Bronchial epithelial cell (primary cell): ENCODE results near the gene THADA. TPM values are rescaled to one million over a fixed set of nuclear protein-coding genes. Genes with fewer than 3 reads are reported as not detected.
"Not testable (repeated sequence)": the region's sequence is repeated elsewhere in the genome, so short reads cannot be mapped to it uniquely, and the experiment has no call there.

Source experiments
- DNase-seq: peaks from one replicate; pipeline ENCODE4 v3.0.0-alpha.2; 2010; ENCODE audit warnings: low read depth
- FAIRE-seq: peaks from 2 replicates; lab custom pipeline; 2011; peaks lifted over from hg19 to GRCh38; lab: Jason Lieb, UNC
- H3K27me3 ChIP-seq: 2 replicates; pipeline ENCODE4 v1.5.1; 2011; ENCODE audit warnings: low read length; ENCODE audit not compliant: control insufficient read depth, insufficient read depth
- H3K36me3 ChIP-seq: 2 replicates; pipeline ENCODE4 v1.5.1; 2011; ENCODE audit warnings: low read length; ENCODE audit not compliant: control insufficient read depth, insufficient read depth
- H3K4me3 ChIP-seq: 2 replicates; pipeline ENCODE4 v1.5.1; 2011; ENCODE audit warnings: mild to moderate bottlenecking, low read depth, low read length, control low read depth
- total RNA-seq: library from RNA; depleted of rRNA; stranded (reverse); fragments of >200 nt; gene quantifications from 2 replicates; pipeline ENCODE4 v1.2.1, GENCODE V29; 2014
- TF ChIP-seq, protein P1 (sequence below): IDR thresholded peaks from 2 replicates; pipeline ENCODE4 v1.5.1; 2011; ENCODE audit warnings: mild to moderate bottlenecking, moderate library complexity, low read length, control low read depth, inconsistent platforms; ENCODE audit not compliant: insufficient read depth, severe bottlenecking

The THADA gene
- total RNA-seq, 1 donor from 2014 or later, result 25.8 TPM

DNA sequence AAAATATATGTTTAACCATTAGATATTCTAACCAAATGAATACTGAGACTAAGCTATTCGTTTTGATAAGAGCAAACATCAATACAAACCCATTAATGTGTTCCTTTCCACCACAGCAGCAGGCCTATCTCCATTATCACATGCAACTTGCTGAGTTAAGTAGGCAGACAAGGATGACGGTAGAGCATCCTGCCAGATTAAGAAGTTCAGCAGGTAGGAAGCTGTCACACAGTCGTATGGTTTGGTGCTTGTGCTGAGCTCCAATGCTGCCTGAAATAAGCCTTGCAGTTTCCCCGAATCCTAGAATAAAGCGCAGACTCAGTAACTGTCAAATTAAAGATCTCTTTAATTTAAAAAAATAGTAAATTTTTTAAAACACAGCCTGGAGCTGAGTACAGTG is 39.6 kb downstream of the THADA start:
- TF ChIP-seq, protein P1, sequence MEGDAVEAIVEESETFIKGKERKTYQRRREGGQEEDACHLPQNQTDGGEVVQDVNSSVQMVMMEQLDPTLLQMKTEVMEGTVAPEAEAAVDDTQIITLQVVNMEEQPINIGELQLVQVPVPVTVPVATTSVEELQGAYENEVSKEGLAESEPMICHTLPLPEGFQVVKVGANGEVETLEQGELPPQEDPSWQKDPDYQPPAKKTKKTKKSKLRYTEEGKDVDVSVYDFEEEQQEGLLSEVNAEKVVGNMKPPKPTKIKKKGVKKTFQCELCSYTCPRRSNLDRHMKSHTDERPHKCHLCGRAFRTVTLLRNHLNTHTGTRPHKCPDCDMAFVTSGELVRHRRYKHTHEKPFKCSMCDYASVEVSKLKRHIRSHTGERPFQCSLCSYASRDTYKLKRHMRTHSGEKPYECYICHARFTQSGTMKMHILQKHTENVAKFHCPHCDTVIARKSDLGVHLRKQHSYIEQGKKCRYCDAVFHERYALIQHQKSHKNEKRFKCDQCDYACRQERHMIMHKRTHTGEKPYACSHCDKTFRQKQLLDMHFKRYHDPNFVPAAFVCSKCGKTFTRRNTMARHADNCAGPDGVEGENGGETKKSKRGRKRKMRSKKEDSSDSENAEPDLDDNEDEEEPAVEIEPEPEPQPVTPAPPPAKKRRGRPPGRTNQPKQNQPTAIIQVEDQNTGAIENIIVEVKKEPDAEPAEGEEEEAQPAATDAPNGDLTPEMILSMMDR, result no peak
- peaks cover 9% of the 10 kb centered on the region for H3K36me3 ChIP-seq
- DNase-seq, result no peak
- H3K27me3 ChIP-seq, result no peaks in the 10 kb centered on the region
- no peak for FAIRE-seq
- H3K4me3 ChIP-seq, result no peak overlapping the region

DNA sequence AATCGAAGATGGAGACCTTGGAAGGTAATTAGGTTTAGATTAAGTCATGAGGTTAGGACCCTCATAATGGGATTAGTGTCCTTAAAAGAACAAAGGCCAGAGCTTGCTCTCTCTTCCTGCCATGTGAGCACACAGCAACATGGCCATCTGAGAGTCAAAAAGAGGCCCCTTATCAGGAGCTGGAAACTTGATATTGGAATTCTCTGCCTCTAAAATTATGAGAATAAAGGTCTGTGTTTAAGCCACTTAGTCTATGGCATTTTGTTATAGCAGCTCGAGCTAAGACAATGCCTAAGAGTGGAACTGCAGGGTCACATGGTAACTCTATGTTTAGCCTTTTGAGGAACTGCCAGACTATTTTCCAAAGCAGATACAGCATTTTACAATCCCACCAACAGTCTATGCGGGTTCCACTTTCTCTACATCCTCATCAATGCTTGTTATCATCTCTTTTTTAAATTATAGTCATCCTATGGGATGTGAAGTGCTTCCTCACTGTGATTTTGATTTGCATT is 42.4 kb downstream of the THADA start:
- peaks cover 6% of the 10 kb centered on the region for H3K36me3 ChIP-seq
- DNase-seq (no peak), FAIRE-seq (no peak)
- no peak overlapping the region for H3K4me3 ChIP-seq
- H3K27me3 ChIP-seq, result no peaks in the 10 kb centered on the region
- TF ChIP-seq, protein P1, result no peak

DNA sequence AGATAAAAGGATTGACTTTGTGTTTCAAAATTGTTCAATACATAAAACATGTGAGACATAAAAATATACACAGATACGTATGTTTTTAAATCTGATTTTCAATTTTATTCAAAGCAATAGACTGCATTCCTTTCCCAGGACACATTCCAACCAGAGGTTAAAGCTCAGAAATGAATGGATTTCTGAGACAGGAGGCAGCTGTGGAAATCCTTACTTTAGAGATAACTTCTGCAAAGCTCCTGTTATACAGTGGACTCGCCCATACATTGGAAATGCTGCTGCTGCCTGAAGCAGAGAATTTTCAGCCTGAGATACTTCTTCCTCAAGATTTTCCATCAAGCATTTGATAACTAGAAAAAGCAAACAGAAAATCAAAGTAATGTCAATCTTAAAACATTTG is 43.8 kb downstream of the THADA start:
- no peaks in the 10 kb centered on the region for H3K27me3 ChIP-seq
- H3K4me3 ChIP-seq, result no peak overlapping the region
- H3K36me3 ChIP-seq, result peaks cover 6% of the 10 kb centered on the region
- DNase-seq (no peak), FAIRE-seq (no peak)
- TF ChIP-seq, protein P1, result no peak

DNA sequence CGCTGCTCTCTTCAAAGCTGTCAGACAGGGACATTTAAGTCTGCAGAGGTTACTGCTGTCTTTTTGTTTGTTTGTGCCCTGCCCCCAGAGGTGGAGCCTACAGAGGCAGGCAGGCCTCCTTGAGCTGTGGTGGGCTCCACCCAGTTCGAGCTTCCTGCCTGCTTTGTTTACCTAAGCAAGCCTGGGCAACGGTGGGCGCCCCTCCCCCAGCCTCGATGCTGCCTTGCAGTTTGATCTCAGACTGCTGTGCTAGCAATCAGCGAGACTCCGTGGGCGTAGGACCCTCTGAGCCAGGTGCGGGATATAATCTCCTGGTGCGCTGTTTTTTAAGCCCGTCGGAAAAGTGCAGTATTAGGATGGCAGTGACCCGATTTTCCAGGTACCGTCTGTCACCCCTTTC is 47.5 kb downstream of the THADA start:
- H3K27me3 ChIP-seq, FAIRE-seq, H3K36me3 ChIP-seq, DNase-seq, H3K4me3 ChIP-seq: not testable (repeated sequence)

DNA sequence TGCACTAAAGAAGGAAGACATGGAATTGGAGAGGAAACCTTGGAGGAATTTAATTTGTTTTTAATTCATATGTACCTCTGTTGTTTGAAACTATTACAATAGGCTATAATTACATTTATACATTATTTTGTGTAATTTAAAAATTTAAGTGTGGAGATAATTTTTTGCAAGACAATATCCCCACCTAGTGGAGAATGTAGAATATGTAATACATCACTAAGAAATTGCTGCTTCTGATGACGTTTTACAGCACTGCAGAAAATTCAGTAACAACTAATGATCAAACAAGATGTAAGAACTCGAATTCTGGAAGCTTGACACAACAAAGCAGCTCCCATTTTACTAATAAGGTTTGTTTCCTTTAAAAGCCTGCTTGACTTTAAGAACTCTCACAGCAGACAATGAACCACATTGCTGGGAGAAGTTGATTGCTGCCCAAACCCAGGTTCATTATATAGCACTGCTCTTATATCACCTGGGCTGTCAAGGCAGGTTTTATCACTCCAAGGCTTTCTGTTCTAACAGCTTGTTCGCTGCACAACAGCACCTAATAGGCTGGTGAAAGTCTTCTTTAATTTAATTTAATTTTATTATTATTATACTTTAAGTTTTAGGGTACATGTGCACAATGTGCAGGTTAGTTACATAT is 53.4 kb downstream of the THADA start:
- Histone ChIP-seq H3K36me3 (no peaks in the 10 kb centered on the region), H3K27me3 (no peaks in the 10 kb centered on the region), H3K4me3 (no peak overlapping the region)
- FAIRE-seq, result no peak
- TF ChIP-seq, protein P1, result no peak
- peak; percentile 67 for DNase-seq

DNA sequence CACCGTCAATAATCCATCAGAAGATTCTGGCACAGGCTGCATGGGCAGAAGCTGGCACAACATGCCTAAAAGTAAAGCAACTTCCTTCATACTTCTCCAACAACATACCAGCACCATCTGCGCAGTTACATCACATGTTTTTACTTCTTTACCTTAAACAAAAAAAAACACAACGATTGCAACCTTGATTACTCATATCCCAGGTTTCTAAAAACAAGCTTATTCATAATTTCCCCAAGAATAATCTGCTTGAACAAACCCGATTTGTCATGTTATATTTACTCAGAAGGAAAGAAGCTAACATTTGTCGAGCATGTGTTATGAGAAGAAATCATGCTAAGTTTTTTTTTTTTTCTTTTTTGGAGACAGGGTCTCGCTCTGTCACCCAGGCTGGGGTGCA is 54.7 kb downstream of the THADA start:
- DNase-seq, result peak; percentile 99
- TF ChIP-seq, protein P1, result no peak
- H3K27me3 ChIP-seq, result no peaks in the 10 kb centered on the region
- H3K36me3 ChIP-seq, result no peaks in the 10 kb centered on the region
- H3K4me3 ChIP-seq, result no peak overlapping the region
- no peak for FAIRE-seq
